ENCODE data around the gene FUT6.
"Not testable (repeated sequence)": the region's sequence is repeated elsewhere in the genome, so short reads cannot be mapped to it uniquely, and the experiment has no call there.

FUT6 gene

GRCh38 chr19:5857203-5858081, 17.9 kb upstream of the FUT6 start:
- DNase-seq (ENCODE audit: low spot score): no peak

GRCh38 chr19:5855151-5855550, 15.6 kb upstream of the FUT6 start:
- DNase-seq (ENCODE audit: low spot score): not testable (repeated sequence)

GRCh38 chr19:5854121-5854520, 14.6 kb upstream of the FUT6 start:
- DNase-seq (ENCODE audit: low spot score): not testable (repeated sequence)

- no peak for DNase-seq (ENCODE audit: low spot score)
Measured at GRCh38 chr19:5851302-5851701, 11.8 kb upstream of the FUT6 start, which contains the start of gene FUT3. Gene FUT3, minus strand, starts transcription at chr19:5851449.

DNA sequence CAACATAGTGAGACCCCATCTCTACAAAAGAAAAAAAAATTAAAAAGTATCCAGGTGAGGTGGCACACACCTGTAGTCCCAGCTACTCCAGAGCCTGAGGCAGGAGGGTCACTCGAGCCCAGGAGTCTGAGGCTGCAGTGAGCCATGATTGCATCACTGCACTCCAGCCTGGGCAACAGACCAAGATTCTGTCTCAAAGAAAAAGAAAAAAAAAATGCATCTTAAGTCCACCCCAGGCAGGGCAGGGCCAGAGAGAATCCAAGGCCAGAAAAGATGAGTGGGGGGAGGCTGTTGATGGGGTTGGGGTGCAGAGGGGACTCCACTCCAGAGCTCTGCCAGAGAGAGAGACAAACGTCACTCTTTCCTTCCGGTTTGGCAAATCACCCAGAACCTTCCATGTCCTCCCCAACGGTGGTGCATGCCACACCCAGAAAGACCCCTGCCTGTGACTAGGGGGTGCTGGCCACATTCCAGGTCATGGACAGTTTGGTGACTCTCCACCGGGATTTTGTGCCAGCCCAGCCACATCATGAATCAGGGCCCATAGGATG, 11.3 kb upstream of the FUT6 start:
- DNase-seq (ENCODE audit: low spot score): no peak

DNA sequence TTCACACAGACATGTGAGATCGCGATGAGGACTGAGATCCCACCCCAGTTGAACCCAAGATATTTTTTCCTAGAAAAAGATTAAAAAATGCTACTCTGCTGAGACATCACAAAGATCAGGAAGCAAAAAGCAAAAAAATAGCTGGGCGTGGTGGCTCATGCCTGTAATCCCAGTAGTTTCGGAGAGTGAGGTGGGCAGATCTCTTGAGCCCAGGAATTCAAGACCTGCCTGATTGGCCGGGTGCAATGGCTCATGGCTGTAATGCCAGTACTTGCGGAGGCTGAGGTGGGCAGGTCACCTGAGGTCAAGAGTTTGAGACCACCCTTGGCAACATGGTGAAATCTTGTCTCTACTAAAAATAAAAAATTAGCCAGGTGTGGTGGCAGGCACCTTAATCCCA, 10.7 kb upstream of the FUT6 start:
- no peak for DNase-seq (ENCODE audit: low spot score)

DNA sequence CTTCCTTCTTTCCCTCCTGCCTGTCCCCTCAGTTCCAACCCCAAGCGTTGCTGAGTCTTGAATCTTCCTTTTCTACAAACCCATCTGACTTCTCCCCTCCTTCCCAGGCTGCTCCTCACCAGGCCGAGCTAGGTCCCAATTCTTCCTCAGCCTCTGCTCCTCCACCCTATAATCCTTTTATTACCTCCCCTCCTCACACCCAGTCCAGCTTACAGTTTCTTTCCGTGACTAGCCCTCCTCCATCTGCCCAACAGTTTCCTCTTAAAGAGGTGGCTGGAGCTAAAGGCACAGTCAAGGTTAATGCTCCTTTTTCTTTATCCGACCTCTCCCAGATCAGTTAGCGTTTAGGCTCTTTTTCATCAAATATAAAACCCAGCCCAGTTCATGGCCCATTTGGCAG, 9.1 kb upstream of the FUT6 start:
- DNase-seq (ENCODE audit: low spot score): not testable (repeated sequence)

- DNase-seq (ENCODE audit: low spot score): not testable (repeated sequence)
Measured at GRCh38 chr19:5847846-5848245, 8.3 kb upstream of the FUT6 start.

GRCh38 chr19:5844456-5845433, 5.2 kb upstream of the FUT6 start:
- DNase-seq (ENCODE audit: low spot score): no peak

DNA sequence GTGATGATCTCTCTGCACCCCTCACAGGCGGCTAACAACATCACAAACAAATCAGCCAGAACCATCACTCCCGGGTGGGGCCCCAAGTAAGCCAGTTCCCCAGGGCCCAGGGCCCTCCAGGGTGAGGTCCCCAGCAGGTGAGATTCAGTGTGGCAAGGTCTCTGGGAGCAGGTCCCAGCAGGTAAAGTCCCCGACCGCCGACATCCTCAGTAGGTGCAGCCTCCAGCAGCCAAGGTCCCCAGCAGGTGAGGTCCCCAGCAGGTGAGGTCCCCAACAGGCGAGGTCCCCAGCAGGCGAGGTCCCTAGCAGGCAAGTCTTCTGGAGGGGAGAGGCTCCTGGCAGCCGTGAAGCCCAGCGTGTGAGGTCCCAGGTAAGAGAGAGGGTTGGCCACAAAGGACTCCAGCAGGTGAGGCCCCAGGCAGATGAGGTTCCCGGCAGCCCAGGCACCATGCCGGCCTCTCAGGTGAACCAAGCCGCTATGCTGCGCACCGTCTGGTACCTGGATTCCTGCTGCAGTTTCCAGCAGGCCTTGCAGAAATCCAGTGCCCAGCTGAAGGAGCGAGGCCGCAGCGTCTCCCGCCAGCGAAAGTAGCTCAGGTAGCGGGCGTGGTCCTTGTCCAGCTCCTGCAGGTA, 3.9 kb upstream of the FUT6 start:
- DNase-seq (ENCODE audit: low spot score): no peak

DNA sequence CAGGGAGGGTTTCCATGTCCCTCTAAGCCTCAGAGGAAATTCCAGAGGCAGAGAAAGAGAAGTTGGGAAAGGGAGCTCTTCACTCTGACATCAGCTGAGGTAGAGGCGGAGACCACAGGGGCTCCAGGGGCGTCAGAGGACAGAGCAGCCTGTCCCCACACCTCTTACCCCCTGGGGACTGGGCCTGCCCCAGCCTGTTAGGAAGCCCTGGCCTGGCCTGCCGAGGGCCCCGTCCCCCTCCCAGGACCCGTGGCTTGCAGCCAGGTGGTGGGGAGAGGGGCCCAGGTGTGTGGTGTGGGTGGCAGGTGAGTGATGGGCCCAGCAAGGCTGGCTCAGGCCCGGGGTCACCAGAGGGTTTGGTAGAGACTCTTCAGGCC, 2.2 kb upstream of the FUT6 start:
- not testable (repeated sequence) for DNase-seq (ENCODE audit: low spot score)

DNA sequence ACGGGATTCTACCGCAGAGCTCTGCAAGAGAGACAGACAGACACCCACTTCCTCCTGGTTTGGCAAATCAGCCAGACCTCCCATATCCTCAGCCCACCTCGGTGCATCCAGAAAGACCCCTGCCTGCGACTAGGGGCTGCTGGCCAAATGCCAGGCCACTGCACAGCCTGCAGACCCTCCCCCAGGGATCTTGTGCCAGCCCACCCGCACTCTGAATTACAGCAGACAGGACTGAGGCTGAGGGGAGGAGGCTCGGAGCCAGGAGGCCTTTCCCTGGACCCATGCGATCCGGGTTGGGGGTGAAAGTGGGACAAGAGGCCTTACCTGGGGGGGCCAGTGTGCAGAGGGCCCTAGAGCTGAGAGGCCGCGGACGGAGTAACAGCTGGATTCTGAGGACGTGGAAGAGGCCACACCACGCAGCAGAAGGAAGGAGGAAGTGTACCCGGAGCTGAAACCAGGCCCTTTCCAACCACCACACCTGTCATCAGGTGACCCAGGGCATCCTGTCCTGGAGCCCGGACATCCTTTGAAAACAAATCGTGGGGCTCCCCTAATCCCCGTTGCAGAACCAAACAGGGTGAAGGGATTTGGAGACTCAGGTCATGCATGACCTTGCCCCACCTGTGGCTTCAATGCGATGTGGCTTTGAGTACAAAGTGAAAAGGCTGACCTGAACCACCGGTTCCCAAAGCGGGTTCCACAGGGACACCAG, 993 bp downstream of the FUT6 start:
- DNase-seq (ENCODE audit: low spot score): no peak

DNA sequence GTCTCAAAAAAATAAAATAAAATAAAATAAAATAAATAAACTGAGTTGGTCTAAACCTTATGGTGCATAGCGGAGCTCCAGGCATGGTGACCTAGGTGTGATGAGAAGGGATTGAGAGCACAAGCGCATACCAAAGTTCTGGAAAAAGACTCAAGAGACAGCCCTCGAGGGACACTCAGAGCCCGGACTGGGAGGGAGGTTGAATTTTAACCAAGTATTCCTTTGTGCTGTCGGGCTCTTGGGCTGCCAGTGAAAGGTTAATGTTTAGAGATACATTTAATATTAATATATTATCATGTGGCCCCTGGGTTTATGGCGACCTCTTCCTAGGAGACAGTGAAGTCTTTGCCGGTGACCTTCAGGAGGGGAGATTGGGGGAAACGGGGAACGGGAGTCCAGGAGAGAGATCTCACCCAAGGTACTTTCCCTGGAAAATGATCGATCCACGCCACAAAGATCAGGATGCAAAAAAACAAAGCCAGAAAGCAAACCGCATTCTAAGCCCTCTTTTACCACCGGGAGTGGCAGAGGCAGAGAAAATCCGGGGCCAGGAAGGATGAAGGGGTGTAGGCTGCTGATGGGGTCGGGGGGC, 1.6 kb downstream of the FUT6 start:
- no peak for DNase-seq (ENCODE audit: low spot score)

DNA sequence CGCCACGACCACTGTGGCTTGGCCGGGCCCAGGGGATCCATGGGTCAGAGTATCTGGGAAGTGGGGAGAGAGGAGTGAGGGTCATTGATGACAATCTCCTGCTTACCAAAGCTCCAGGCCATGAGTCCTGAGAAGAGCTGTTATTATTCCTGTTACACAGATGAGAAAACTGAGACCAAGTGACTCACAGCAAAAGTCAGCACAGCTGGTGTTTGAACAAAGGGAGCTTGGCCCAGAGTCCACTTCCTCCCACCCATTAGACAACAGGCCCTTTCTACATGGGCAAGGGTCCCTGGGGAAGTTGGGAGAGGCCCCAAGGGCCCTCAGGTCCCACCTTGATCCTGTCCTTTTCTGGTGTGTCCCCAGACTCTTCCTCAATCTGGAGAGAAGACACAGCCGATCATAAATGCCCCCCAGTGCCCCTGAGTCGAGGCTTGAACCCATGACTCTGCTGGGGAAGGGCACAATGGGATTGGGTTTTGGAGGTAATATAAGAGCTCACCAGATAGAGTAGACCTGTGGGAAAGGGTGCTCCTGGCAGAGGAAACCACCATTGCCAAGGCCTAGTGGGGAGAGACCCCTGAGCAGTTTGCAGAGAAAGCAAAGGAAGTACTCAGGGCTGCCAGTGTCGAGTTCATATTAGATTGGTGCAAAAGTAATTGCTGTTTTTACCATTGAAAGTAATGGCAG, 6.8 kb downstream of the FUT6 start:
- DNase-seq (ENCODE audit: low spot score): no peak

DNA sequence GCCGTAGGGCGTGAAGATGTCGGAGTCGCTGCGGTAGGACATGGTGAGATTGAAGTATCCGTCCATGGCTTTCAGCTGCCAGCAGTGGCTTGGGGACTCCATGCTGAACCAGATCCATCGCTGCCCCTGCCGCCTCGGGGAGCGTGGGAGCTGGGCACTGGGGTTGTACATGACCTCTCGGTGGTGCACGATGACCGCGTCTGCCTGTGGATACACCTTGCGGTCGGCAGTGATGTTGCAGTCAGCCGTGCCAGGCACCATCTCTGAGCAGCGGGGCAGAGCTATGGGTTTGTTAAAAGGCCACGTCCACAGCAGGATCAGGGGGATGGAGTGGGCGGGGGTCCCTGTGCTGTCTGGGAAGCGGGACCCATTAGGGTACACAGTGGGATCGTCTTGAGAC, 7.4 kb downstream of the FUT6 start:
- no peak for DNase-seq (ENCODE audit: low spot score)

GRCh38 chr19:5831159-5831558, 8.3 kb downstream of the FUT6 start:
- no peak for DNase-seq (ENCODE audit: low spot score)

GRCh38 chr19:5829567-5830310, 9.8 kb downstream of the FUT6 start:
- no peak for DNase-seq (ENCODE audit: low spot score)

DNA sequence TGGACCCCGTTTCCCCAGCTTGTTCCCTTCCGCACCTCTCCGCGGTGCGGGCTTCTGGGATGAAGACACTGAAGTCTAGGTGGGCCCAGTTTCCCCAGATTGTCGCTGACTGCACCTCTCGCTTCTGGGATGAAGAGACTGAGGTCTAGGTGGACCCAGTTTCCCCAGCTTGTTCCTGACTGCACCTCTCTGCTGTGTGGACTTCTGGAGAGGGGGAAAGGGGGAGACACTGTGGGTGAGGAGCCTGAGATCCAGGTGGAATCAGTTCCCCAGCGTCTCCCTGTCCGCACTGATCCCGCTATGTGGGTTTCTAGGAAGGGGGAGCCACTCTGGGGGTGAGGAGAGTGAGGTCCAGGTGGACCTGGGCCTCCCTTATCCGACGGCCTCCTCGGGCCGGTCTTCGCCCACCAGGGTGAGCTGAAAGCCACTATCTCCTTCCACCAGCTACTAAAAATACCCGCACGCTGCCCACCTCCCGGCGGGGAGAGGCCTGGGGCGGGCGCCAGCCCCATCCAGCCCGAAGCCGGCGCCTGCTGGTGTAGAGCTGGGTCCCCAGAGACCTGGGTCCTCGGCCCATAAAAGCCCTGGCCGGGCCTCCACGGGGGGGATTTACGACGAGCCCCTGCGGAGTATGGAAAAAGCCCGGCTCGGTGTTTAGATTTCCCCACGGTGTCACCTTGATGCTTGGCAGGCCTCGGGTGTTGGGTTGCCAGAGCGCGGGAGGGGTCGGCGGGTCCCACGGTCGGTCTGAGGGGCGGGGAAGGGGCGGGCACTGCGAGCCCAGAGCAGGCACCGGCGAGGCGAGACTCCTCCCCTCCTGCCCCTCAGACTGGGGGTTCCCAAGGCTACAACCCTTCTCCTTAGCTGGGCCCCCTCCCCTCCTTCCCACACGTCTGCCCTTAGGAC, 10.6 kb downstream of the FUT6 start:
- DNase-seq (ENCODE audit: low spot score): peak; percentile 68
